Ishikawa (cell line): ENCODE results near the gene EXOC4.

Experiments used
- CEBPB ChIP-seq: IDR thresholded peaks from 2 replicates; pipeline ENCODE4 v1.6.1; 2012
- CREB1 ChIP-seq: IDR thresholded peaks from 2 replicates; pipeline ENCODE4 v1.6.1; 2012; ENCODE audit warnings: low read depth
- EGR1 ChIP-seq: IDR thresholded peaks from 2 replicates; pipeline ENCODE4 v1.6.1; 2012
- EP300 ChIP-seq: IDR thresholded peaks from 2 replicates; pipeline ENCODE4 v1.6.1; 2012; ENCODE audit warnings: borderline replicate concordance
- FOXM1 ChIP-seq: IDR thresholded peaks from 2 replicates; pipeline ENCODE4 v1.6.1; 2012; ENCODE audit warnings: low read depth, borderline replicate concordance
- NFIC ChIP-seq: IDR thresholded peaks from 2 replicates; pipeline ENCODE4 v1.6.1; 2012
- RAD21 ChIP-seq: IDR thresholded peaks from 2 replicates; pipeline ENCODE4 v1.6.1; 2012; ENCODE audit warnings: low read depth
- TAF1 ChIP-seq: IDR thresholded peaks from 2 replicates; pipeline ENCODE4 v1.6.1; 2012; ENCODE audit warnings: low read depth, mild to moderate bottlenecking
- TCF12 ChIP-seq: IDR thresholded peaks from 2 replicates; pipeline ENCODE4 v1.6.1; 2012; ENCODE audit warnings: low read depth
- TEAD4 ChIP-seq: IDR thresholded peaks from 2 replicates; pipeline ENCODE4 v1.6.1; 2012
- USF1 ChIP-seq: IDR thresholded peaks from 2 replicates; pipeline ENCODE4 v1.6.1; 2012
- YY1 ChIP-seq: IDR thresholded peaks from 2 replicates; pipeline ENCODE4 v1.6.1; 2012; ENCODE audit warnings: low read depth
- ZBTB7A ChIP-seq: IDR thresholded peaks from 2 replicates; pipeline ENCODE4 v1.6.1; 2012; ENCODE audit warnings: low read depth
- TF ChIP-seq, protein P1 (sequence below): IDR thresholded peaks from 2 replicates; pipeline ENCODE4 v1.6.1; 2012
- TF ChIP-seq, protein P2 (sequence below): IDR thresholded peaks from 2 replicates; pipeline ENCODE4 v1.6.1; 2012; ENCODE audit warnings: low read depth, mild to moderate bottlenecking

EXOC4 gene

GRCh38 chr7:133583545-133584171, 330.8 kb downstream of the EXOC4 start:
- TF ChIP-seq YY1 (no peak), EGR1 (no peak), FOXM1 (no peak), EP300 (no peak), CREB1 (no peak), TCF12 (no peak), USF1 (no peak), ZBTB7A (no peak)
- TF ChIP-seq, protein P1, sequence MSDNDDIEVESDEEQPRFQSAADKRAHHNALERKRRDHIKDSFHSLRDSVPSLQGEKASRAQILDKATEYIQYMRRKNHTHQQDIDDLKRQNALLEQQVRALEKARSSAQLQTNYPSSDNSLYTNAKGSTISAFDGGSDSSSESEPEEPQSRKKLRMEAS = no peak

DNA sequence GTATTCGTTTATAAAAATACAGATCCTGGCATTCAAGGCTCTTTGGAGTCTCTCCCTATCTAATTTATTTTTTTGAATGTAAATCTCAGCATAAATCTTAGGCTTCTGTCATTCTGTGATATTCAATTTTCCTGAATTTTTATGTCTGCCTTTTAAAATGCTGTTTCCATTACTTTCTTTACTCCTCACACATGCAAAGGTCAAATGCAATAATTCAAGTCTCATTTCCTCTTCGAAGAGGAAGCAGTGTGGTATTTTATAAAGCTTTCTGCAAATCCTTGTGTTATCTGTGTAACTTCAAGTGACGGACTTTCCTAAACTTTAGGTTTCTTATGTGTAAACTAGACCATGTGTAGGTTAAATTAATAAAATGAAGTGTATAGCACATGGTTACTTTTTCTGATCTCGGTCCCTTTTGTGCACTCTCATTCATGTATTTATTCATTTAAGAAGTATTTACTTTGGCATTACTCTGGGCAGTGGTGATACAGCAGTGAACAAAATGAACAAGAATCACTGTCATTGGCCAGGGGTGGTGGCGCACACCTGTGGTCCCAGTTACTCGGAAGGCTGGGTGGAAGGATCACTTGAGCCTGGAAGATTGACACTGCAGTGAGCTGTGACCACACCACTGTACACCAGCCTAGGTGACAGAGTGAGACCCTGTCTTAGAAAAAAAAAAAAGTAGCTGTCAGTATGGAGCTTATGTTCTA, 332.2 kb downstream of the EXOC4 start:
- no peak for TF ChIP-seq CEBPB
- TF ChIP-seq, protein P1 = no peak
- TF ChIP-seq USF1 = no peak
- no peak for TF ChIP-seq RAD21
- no peak for TF ChIP-seq TCF12
- TF ChIP-seq EGR1 = no peak
- TF ChIP-seq TEAD4 = no peak
- TF ChIP-seq TAF1 = no peak
- TF ChIP-seq, protein P2, sequence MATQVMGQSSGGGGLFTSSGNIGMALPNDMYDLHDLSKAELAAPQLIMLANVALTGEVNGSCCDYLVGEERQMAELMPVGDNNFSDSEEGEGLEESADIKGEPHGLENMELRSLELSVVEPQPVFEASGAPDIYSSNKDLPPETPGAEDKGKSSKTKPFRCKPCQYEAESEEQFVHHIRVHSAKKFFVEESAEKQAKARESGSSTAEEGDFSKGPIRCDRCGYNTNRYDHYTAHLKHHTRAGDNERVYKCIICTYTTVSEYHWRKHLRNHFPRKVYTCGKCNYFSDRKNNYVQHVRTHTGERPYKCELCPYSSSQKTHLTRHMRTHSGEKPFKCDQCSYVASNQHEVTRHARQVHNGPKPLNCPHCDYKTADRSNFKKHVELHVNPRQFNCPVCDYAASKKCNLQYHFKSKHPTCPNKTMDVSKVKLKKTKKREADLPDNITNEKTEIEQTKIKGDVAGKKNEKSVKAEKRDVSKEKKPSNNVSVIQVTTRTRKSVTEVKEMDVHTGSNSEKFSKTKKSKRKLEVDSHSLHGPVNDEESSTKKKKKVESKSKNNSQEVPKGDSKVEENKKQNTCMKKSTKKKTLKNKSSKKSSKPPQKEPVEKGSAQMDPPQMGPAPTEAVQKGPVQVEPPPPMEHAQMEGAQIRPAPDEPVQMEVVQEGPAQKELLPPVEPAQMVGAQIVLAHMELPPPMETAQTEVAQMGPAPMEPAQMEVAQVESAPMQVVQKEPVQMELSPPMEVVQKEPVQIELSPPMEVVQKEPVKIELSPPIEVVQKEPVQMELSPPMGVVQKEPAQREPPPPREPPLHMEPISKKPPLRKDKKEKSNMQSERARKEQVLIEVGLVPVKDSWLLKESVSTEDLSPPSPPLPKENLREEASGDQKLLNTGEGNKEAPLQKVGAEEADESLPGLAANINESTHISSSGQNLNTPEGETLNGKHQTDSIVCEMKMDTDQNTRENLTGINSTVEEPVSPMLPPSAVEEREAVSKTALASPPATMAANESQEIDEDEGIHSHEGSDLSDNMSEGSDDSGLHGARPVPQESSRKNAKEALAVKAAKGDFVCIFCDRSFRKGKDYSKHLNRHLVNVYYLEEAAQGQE = no peak
- no peak for TF ChIP-seq NFIC
- no peak for TF ChIP-seq CREB1
- no peak for TF ChIP-seq YY1
- no peak for TF ChIP-seq EP300
- no peak for TF ChIP-seq FOXM1
- TF ChIP-seq ZBTB7A = no peak

DNA sequence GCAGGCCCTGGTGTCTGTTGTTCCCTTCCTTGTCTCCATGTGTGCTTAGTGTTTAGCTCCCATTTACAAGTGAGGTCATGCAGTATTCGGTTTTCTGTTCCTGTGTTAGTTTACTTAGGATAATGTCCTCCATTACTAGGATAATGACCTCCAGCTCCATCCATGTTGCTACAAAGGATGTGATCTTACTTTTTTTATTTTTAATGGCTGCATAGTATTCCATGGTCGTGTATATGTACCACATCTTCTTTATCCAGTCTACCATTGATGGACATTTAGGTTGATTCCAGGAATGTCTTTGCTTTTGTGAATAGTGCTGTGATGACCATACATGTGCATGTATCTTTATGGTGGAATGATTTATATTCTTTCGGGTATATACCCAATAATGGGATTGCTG, 333.4 kb downstream of the EXOC4 start:
- TF ChIP-seq RAD21 (no peak), USF1 (no peak), YY1 (no peak), TAF1 (no peak), TEAD4 (no peak), ZBTB7A (no peak), NFIC (no peak)
- TF ChIP-seq, protein P2 = no peak

GRCh38 chr7:133587903-133588302, 335.0 kb downstream of the EXOC4 start:
- TF ChIP-seq FOXM1 (no peak), CREB1 (no peak), EP300 (no peak), RAD21 (no peak), CEBPB (no peak), TEAD4 (no peak), EGR1 (no peak), ZBTB7A (no peak), NFIC (no peak), USF1 (no peak), YY1 (no peak), TAF1 (no peak), TCF12 (no peak)
- TF ChIP-seq, protein P1 = no peak
- TF ChIP-seq, protein P2 = no peak
